ENCODE measurements around the gene ARHGAP42. TPM values are rescaled to one million over a fixed set of nuclear protein-coding genes. Genes with fewer than 3 reads are reported as not detected.

ARHGAP42 gene
- total RNA-seq, 1 experiment from 2014 or later: 39.1 TPM

DNA sequence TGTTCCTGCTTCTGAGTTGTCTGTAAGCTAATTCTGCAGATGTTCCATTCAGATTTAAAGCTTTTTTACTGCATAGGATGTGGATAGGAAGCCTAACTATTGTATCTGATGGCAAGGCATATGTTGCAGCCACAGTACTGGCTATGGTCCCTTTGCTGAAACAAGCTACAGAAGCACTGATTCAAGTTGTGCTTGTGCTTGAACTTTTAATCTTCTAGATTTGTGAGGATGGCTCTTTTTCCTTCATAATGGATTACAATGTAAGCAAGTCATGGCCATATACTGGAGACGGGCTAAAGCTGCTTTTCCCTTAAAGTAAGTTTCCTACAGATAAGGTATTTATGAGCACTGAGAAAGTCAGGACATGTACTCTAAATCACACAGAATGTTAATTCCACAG is 303.8 kb downstream of the ARHGAP42 start:
- no peaks in the 10 kb centered on the region for H3K79me1 ChIP-seq (ENCODE audit: insufficient read depth, low read depth, low read length, poor library complexity, severe bottlenecking)
- H3K27me3 Mint-ChIP-seq (ENCODE audit: low read depth): no peaks in the 10 kb centered on the region
- H3K14ac ChIP-seq (ENCODE audit: insufficient read depth, low read length): no peak overlapping the region
- no peak overlapping the region for H2BK120ac ChIP-seq (ENCODE audit: low read depth, low read length, poor library complexity, severe bottlenecking)
- no peak overlapping the region for H2BK5ac ChIP-seq (ENCODE audit: insufficient read length, low read length)
- no peak overlapping the region for H2BK20ac ChIP-seq (ENCODE audit: low read depth, low read length, poor library complexity, severe bottlenecking)
- no peaks in the 10 kb centered on the region for H3K27me3 ChIP-seq (ENCODE audit: insufficient read depth, low read length)
- no peak overlapping the region for H4K5ac ChIP-seq (ENCODE audit: insufficient read length, low read depth, low read length)
- no peak overlapping the region for H3K18ac ChIP-seq (ENCODE audit: insufficient read length, low read depth, low read length)
- no peaks in the 10 kb centered on the region for H3K9me3 Mint-ChIP-seq
- no peaks in the 10 kb centered on the region for H4K20me1 ChIP-seq (ENCODE audit: control insufficient read depth, insufficient read depth, insufficient read length)
- no peak overlapping the region for H2AFZ ChIP-seq (ENCODE audit: low read length)
- H3K56ac ChIP-seq (ENCODE audit: insufficient read length, low read depth, low read length): no peak overlapping the region
- H3K9ac ChIP-seq (ENCODE audit: extremely low read depth, insufficient read length, low read length): no peak overlapping the region
- no peak overlapping the region for H3T11ph ChIP-seq (ENCODE audit: low read length)
- H3K9me3 ChIP-seq (ENCODE audit: control insufficient read depth, low read depth, low read length): no peaks in the 10 kb centered on the region
- no peak overlapping the region for H4K91ac ChIP-seq (ENCODE audit: insufficient read length, low read depth, low read length)
- H2BK12ac ChIP-seq (ENCODE audit: insufficient read length, low read depth, low read length): no peak overlapping the region
- no peak for DNase-seq
- no CpG with 5 or more reads among the region's 1 CpG for WGBS (ENCODE audit: extremely low coverage, insufficient read length, low lambda C conversion rate)
- H3K4me1 ChIP-seq (ENCODE audit: insufficient read depth, low read length): no peaks in the 10 kb centered on the region
- H3K4me3 Mint-ChIP-seq: no peak overlapping the region
- TF ChIP-seq, protein P1, sequence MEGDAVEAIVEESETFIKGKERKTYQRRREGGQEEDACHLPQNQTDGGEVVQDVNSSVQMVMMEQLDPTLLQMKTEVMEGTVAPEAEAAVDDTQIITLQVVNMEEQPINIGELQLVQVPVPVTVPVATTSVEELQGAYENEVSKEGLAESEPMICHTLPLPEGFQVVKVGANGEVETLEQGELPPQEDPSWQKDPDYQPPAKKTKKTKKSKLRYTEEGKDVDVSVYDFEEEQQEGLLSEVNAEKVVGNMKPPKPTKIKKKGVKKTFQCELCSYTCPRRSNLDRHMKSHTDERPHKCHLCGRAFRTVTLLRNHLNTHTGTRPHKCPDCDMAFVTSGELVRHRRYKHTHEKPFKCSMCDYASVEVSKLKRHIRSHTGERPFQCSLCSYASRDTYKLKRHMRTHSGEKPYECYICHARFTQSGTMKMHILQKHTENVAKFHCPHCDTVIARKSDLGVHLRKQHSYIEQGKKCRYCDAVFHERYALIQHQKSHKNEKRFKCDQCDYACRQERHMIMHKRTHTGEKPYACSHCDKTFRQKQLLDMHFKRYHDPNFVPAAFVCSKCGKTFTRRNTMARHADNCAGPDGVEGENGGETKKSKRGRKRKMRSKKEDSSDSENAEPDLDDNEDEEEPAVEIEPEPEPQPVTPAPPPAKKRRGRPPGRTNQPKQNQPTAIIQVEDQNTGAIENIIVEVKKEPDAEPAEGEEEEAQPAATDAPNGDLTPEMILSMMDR (conservative IDR thresholded peaks at IDR 0.05): no peak
- H3K4me1 Mint-ChIP-seq: no peaks in the 10 kb centered on the region
- peaks cover 0 to 4% (median 0%) of the 10 kb centered on the region in 3 experiments; a peak in 3 of 7 replicates for H3K36me3 Mint-ChIP-seq (ENCODE audit: insufficient read depth in 1 of 3, low read depth in 3 of 3)
- no peak overlapping the region for H4K8ac ChIP-seq (replicated peaks; ENCODE audit: insufficient read length, low read depth, low read length)
- H3K4me2 ChIP-seq (ENCODE audit: insufficient read depth, insufficient read length, low read length): no peak overlapping the region
- no peak overlapping the region for H3K27ac ChIP-seq (ENCODE audit: insufficient read length, low read depth, low read length)
- no peaks in the 10 kb centered on the region for H3K79me2 ChIP-seq (ENCODE audit: insufficient read depth, low read length)
- no peak overlapping the region for H3K4ac ChIP-seq (ENCODE audit: low read depth, low read length)
- H3K23ac ChIP-seq (ENCODE audit: insufficient read length, low read depth, low read length): no peak overlapping the region
- no peak overlapping the region for H2AK5ac ChIP-seq (ENCODE audit: insufficient read length, low read length)
- no peak overlapping the region for H3K27ac Mint-ChIP-seq
- H2BK15ac ChIP-seq (ENCODE audit: low read depth, low read length): no peak overlapping the region
- no peaks in the 10 kb centered on the region for H3K23me2 ChIP-seq (ENCODE audit: insufficient read length, low read depth, low read length, poor library complexity, severe bottlenecking)

Data from H9 (cell line).